MCF 10A (cell line): ENCODE data around the gene UBXN10. TPM values are rescaled to one million over a fixed set of nuclear protein-coding genes. Genes with fewer than 3 reads are reported as not detected.

Experiments
- BruUV-seq: library from RNA; stranded (reverse); fragments of 400-500 nt; replicated peaks from 2 replicates; lab custom pipeline; 2021; lab: Mats Ljungman, UMichigan
- CTCF ChIA-PET: fragments of 300-600 bp; sonication (Branson Sonifier 250); formaldehyde crosslinking; extraction: SDS; loops from one replicate; lab custom pipeline; 2021; ENCODE audit warnings: antibody characterized with exemption, inconsistent platforms; lab: Yijun Ruan, JAX
- POLR2A ChIA-PET: fragments of 300-600, 350-650 bp; sonication (Branson Sonifier 250); formaldehyde crosslinking; extraction: SDS; loops from one replicate; lab custom pipeline; 2020; ENCODE audit warnings: antibody characterized with exemption, inconsistent platforms; lab: Yijun Ruan, JAX
- DNase-seq: peaks from one replicate; pipeline ENCODE4 v3.0.0-alpha.2; 2018; ENCODE audit not compliant: unreplicated experiment
- H3K27ac Mint-ChIP-seq: one replicate; pipeline ENCODE4 v1.8.0; 2022; ENCODE audit warnings: mild to moderate bottlenecking, low read depth, mixed read lengths; ENCODE audit not compliant: unreplicated experiment
- H3K27me3 Mint-ChIP-seq: one replicate; pipeline ENCODE4 v1.8.0; 2022; ENCODE audit warnings: mixed read lengths; ENCODE audit not compliant: insufficient read depth, unreplicated experiment
- H3K36me3 Mint-ChIP-seq: one replicate; pipeline ENCODE4 v1.8.0; 2022; ENCODE audit warnings: mild to moderate bottlenecking, moderate library complexity, mixed read lengths; ENCODE audit not compliant: insufficient read depth, unreplicated experiment
- H3K4me1 Mint-ChIP-seq: one replicate; pipeline ENCODE4 v1.8.0; 2022; ENCODE audit warnings: mixed read lengths; ENCODE audit not compliant: insufficient read depth, unreplicated experiment
- H3K4me3 Mint-ChIP-seq: one replicate; pipeline ENCODE4 v1.8.0; 2022; ENCODE audit warnings: mild to moderate bottlenecking, moderate library complexity, mixed read lengths; ENCODE audit not compliant: unreplicated experiment
- H3K9me3 Mint-ChIP-seq: one replicate; pipeline ENCODE4 v1.8.0; 2022; ENCODE audit warnings: mixed read lengths; ENCODE audit not compliant: unreplicated experiment
- CTCF ChIP-seq: fragments of 200-600 bp; IDR thresholded peaks from one replicate; pipeline ENCODE4 v1.8.0; 2022; ENCODE audit warnings: antibody characterized with exemption, mild to moderate bottlenecking; ENCODE audit not compliant: unreplicated experiment
- intact Hi-C: fragments of 100-400 bp; cut with micrococcal nuclease; formaldehyde crosslinking; loops from 2 replicates; pipeline ENCODE4 v1.14.1; 2022
- total RNA-seq: library from RNA; stranded (reverse); gene quantifications from 2 replicates; pipeline ENCODE4 v1.2.3, GENCODE V29; 2022

The UBXN10 gene
- total RNA-seq, 1 experiment from 2014 or later: not detected

DNA sequence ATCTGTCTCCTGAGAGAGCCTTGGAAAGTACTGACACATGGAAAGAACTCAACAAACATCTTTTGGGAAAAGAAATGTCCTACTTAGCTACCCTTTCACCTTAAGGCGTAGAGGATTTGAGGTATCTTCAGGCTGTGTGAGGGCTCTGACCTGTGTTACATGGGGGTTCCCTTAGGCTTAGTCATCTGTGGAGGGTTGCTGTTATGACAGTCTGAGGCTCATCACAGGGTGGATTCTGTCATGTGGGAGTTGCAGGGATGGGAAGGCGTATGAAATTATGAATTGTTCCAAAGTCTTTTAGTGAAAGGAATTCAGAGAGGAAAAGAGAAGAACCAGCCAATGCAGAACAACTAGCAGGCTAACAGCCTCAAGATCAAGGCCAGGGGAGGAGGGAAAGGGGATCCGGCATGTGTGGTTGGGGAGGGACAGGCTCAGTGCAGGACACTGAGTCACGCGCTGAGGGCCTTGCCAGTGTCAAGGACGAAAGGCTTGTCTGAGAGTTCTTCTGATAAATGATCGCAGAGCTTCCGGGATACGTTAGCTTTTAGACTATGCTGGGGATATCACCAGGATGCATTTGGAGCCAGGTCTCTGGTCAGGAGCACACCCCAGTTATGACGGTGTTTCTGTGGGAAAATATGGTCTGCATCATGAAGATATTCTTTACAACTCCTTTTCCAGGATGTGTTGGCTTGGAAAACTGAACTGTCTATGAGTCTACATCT lies 25.0 kb downstream of the UBXN10 start:
- H3K27ac Mint-ChIP-seq: peak overlapping the region; percentile 41
- intact Hi-C loops: loop anchor here (5.0 to 10.0 kb wide), 2 partner anchors 151 to 424 kb away; partner anchors contain the start of gene PINK1
- H3K27me3 Mint-ChIP-seq: no peaks in the 10 kb centered on the region
- TF ChIP-seq CTCF: no peak
- no peak overlapping the region for H3K4me3 Mint-ChIP-seq
- H3K4me1 Mint-ChIP-seq: peaks cover 27% of the 10 kb centered on the region
- H3K36me3 Mint-ChIP-seq: no peaks in the 10 kb centered on the region
- ChIA-PET CTCF (interaction anchor here (0.6 to 4.4 kb wide), 7 partner anchors 8 to 282 kb away, joined by 3 to 69 read pairs (median 7); no protein-coding TSS in a partner anchor), POLR2A (interaction anchor here (0.6 to 1.7 kb wide), 4 partner anchors 52 to 423 kb away, joined by 3 to 5 read pairs (median 3); no protein-coding TSS in a partner anchor)
- H3K9me3 Mint-ChIP-seq: no peaks in the 10 kb centered on the region
- no TSS peak for BruUV-seq
- no peak for DNase-seq

GRCh38 chr1:20211511-20211931 lies 25.6 kb downstream of the UBXN10 start:
- peak; percentile 93 for DNase-seq
- BruUV-seq: no TSS peak
- Mint-ChIP-seq H3K4me3 (no peak overlapping the region), H3K27me3 (no peaks in the 10 kb centered on the region), H3K4me1 (peaks cover 27% of the 10 kb centered on the region), H3K9me3 (no peaks in the 10 kb centered on the region), H3K27ac (peak overlapping the region; percentile 41), H3K36me3 (no peaks in the 10 kb centered on the region)
- CTCF ChIA-PET: interaction anchor here (0.5 to 4.4 kb wide), 7 partner anchors 9 to 281 kb away, joined by 3 to 69 read pairs (median 7); no protein-coding TSS in a partner anchor
- POLR2A ChIA-PET: interaction anchor here (0.9 to 1.7 kb wide), 2 partner anchors 283 to 422 kb away, joined by 3 to 5 read pairs; no protein-coding TSS in a partner anchor
- TF ChIP-seq CTCF: no peak
- intact Hi-C loops: loop anchor here (5.0 to 10.0 kb wide), 2 partner anchors 151 to 423 kb away; partner anchors contain the start of gene PINK1

- peaks cover 27% of the 10 kb centered on the region for H3K4me1 Mint-ChIP-seq
- DNase-seq: peak; percentile 48
- H3K27me3 Mint-ChIP-seq: no peaks in the 10 kb centered on the region
- no peak for TF ChIP-seq CTCF
- CTCF ChIA-PET: interaction anchor here (0.5 to 4.4 kb wide), 40 partner anchors 9 to 1631 kb away, joined by 3 to 69 read pairs (median 4); no protein-coding TSS in a partner anchor
- no peaks in the 10 kb centered on the region for H3K9me3 Mint-ChIP-seq
- POLR2A ChIA-PET: interaction anchor here (0.6 to 0.9 kb wide), 2 partner anchors 422 to 881 kb away, joined by 3 to 5 read pairs; no protein-coding TSS in a partner anchor
- BruUV-seq: no TSS peak
- intact Hi-C loops: loop anchor here (1.0 to 10.0 kb wide), 3 partner anchors 150 to 423 kb away; partner anchors contain the start of gene PINK1
- H3K27ac Mint-ChIP-seq: no peak overlapping the region
- no peaks in the 10 kb centered on the region for H3K36me3 Mint-ChIP-seq
- no peak overlapping the region for H3K4me3 Mint-ChIP-seq
Measured at GRCh38 chr1:20212085-20212684, 26.3 kb downstream of the UBXN10 start.
